ENCODE data around the gene PMEPA1.
A peak's percentile ranks its signal among the peaks of the same experiment; 100 is the strongest.

PMEPA1 gene

DNA sequence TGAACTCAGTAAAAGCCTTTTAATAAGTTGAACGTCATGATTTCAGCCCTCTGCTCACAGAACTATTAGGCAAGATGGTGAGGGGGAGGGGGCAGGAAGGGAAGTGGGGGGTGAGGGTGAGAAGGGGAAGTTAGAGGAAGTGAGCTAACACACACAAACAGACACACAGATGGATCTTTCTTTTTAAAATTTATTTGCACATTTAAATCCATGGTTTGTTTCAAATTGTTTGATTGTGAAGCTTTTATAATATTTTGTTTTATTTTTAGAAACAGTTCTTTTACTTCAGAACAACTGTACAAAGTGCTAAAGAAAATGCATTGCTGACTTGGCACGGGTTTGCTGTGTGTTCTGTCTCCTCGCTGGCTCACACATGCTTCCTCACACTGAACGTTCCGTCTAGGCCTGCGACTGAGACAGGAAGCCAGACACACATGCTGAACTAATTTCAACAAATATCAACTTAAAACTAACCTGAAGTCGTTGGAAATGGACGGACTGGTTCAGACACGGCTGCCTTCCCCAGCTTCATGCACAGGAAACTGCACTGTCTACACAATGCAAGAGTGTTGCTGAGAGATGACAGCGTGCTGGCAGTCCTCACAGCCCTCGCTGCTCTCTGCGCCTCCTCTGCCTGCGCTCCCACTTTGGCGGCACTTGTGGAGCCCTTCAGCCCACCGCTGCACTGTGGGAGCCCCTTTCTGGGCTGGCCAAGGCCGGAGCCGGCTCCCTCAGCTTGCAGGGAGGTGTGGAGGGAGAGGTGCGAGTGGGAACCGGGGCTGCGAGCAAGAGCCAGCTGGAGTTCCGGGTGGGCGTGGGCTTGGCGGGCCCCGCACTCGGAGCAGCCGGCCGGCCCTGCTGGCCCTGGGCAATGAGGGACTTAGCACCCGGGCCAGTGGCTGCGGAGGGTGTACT is 81.5 kb downstream of the PMEPA1 start:
- DNase-seq, result no peak
- TF ChIP-seq POLR2A (IDR thresholded peaks at IDR 0.05; ENCODE audit: low read length), result no peak

DNA sequence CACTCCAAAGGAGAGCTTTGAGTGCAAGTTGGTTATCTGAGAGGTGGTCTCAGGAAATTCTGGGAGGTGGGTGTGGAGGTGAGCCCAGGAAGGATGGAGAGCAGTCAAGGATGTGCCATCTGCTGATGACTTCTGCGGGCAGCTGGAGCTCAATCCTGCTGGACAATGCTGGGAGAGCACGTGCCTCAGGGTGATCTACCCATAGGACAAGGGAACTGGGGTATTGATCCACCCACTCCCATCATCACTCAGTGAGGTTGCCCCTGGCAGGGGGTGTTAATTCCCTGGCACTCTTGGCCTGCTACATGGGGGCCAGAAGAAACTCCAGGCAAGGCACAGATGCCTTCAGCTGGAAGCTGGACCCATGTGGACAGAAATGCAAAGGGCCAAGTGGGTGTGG is 82.5 kb downstream of the PMEPA1 start:
- no peak for TF ChIP-seq GATA1 (IDR thresholded peaks at IDR 0.05; ENCODE audit: low read depth, low read length)
- TF ChIP-seq POLR2A (IDR thresholded peaks at IDR 0.05; ENCODE audit: low read length), result no peak
- DNase-seq, result no peak

DNA sequence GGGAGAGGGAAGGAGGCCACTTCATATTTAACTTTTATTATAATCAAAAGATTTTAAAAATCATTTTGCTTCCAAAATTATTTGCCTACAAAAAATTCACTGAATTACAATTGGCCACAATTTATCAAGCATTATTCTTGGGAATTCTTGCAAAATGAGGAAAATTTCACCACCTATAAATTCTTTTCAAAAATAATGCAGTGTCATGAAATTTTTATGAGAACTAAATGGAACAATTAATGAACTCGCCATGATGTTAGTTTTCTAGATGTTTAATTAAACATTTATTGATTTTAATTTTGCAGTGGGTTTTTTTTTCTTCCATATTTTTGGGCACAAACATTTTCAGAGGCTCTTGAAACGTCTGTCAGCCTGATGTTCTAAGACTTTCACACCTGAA is 83.8 kb downstream of the PMEPA1 start:
- TF ChIP-seq GATA1 (IDR thresholded peaks at IDR 0.05; ENCODE audit: low read depth, low read length), result no peak
- no peak for TF ChIP-seq POLR2A (IDR thresholded peaks at IDR 0.05; ENCODE audit: low read length)
- no peak for DNase-seq

DNA sequence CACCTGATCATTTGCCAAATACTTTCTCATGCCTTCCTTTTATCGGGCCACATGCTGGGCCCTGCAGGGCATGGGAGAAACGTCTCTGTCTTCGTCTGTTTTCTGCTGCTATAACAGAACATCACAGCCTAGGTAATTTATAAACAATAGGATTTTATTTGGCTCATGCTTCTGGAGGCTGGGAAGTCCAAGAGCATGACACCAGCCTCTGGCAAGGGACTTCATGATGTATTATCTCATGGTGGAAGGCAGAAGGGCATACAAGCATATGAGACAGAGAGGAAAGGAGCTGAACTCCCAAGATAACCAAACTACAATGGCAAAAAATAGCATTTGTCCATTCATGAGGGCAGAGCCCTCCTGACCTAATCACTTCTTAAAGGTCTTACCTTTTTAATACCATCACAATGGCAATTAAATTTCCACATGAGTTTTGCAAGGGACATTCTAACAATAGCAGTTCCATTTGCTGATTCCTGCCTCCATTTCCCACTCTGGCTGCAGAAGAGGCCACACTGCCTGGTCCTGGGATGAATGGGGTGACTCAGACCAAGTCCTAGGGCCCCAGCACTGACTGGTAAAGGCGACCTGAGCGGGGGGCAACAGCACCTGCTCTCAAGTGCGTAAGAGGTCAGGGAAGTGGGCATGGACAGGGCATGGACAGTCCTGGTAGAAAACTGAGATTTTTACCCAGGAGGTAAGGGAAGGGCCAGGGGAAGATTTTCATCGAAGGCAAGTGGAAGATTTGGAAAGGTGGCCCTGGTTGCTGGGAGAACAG is 84.4 kb downstream of the PMEPA1 start:
- no peak for TF ChIP-seq GATA1 (IDR thresholded peaks at IDR 0.05; ENCODE audit: low read depth, low read length)
- no peak for TF ChIP-seq POLR2A (IDR thresholded peaks at IDR 0.05; ENCODE audit: low read length)
- no peak for DNase-seq

DNA sequence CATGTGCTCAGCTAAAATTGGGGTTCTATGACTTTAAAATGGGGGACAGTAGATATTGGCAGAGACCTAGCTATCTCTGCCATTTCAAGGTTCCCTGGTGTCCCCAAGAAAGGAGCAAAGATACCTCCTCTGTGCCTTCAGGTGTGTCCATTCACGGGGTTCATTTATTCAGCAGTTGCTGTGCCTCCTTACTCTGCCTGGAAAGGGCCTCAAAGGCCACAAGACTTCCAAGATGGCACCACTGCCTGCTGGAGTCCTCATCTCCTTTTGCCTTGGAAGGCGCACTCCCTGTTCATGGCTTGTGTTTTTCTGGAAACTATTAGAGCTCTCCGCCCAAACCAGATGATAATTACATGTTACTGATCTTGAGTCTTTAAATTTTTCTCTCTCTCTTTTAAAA is 85.7 kb downstream of the PMEPA1 start:
- TF ChIP-seq GATA1 (IDR thresholded peaks at IDR 0.05; ENCODE audit: low read depth, low read length) (no peak), POLR2A (IDR thresholded peaks at IDR 0.05; ENCODE audit: low read length) (no peak)
- DNase-seq, result no peak

DNA sequence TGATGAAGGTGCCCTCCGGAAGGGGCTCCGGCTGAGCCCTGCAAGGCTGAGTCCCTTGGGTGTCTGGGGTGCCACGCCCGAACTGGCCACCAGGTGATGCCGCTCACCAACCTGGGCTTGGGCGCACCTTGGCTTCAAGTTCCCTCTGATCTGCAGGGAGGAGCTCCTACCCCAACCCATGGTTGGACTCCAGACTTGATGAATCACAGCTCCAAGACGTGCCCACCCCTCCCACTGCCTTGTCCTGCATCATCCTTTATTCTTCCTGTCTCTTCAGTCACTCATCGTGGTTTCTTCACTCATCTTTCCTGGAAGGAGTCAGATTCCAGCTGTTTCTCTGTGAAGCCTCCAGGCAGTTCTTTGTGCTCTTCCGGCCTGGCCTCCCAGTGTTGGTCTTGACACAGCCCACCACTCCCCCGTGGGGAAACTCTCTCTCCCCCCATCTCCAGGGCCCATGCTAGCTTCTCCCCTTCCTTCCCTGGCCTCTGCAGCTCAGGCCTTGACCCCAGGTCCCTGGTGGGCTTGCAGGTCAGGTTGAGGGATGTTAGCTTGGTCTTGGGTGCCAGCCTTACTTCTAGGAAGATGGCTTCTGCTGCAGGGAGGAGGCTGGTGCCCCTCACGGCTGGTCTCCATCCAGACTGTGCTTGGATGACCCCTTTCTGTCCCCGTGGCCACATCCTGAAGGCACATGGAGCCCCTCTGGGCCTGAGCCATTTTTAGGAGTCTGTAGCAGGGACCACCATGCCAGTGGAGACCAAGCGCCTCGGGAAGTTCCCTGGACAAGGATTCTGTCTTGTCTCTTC is 87.0 kb downstream of the PMEPA1 start:
- TF ChIP-seq POLR2A (IDR thresholded peaks at IDR 0.05; ENCODE audit: low read length) (no peak), GATA1 (IDR thresholded peaks at IDR 0.05; ENCODE audit: low read depth, low read length) (no peak)
- DNase-seq, result peak in 1 of 2 experiments; percentile 25

DNA sequence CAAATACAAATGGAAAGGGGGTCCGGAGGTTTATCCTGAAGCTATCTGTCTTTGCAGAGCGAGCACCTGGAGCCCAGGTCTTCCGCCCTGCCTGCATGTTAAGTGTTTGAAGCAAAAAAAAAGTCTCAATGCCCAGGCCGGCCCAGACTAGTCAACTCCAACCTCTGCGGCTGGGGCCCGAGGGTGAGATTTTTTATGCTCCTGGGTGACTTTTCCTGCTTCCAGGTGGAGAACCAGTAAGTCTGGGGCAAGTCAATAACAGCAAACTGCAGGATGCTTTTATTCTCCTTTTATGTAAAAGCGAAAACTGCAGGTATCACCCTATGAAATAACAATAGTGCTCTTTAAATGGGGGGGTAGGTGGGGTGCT is 87.6 kb downstream of the PMEPA1 start:
- no peak for DNase-seq
- TF ChIP-seq GATA1 (IDR thresholded peaks at IDR 0.05; ENCODE audit: low read depth, low read length) (no peak), POLR2A (IDR thresholded peaks at IDR 0.05; ENCODE audit: low read length) (no peak)

DNA sequence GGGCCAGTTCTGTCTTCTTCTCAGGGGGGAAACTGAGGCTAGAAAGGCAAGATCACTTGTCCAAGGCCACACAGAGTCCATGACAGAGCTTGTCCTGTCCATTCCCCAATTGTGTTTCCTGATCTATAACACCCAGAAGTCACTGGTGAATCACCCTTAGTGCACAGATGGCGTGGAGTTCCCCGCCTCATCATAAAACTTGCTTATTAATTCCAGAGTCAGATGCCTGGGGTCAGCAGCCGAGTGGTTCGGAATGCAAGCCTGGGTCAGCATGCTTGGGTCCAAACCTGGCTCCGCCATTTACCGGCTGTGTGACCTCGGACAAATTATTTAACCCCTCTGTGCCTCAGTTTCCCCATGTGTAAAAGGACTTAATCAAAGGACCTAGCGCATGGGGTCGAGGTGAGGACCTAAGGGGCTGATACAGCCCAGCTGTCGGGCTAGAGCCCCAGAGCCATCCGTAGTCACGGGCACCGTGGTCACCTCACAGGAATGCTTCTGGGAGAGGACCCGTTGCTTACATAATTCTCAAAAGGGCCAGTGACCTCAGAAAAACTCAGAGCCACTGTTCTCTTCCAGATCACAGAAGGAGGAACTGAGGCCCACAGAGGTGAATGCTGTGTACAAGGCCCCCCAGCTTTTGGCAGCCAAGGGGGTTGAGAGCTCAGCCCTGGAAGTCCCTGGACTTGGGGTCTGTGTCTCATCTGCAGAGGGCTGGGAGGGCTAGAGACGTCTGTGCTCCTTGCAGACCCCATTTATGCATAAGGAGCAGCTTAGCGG is 88.2 kb downstream of the PMEPA1 start:
- DNase-seq, result no peak
- TF ChIP-seq GATA1 (IDR thresholded peaks at IDR 0.05; ENCODE audit: low read depth, low read length) (no peak), POLR2A (IDR thresholded peaks at IDR 0.05; ENCODE audit: low read length) (no peak)

DNA sequence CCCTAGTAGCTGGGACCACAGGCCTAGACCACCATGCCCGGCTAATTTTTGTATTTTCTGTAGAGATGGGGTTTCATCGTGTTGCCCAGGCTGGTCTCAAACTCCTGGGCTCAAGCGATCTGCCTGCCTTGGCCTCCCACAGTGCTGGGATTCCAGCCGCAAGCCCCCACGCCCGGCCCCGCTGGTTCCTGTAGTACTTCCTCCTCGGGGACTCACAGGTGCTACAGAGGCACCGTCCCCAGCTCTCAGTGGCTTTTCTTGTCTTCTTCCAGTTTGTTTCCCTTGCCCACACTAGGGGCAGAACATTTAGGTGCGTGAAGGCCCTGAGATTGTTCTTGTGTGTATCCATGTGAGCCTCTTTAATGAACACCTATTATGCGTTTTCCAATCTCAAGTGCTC is 88.8 kb downstream of the PMEPA1 start:
- no peak for DNase-seq
- TF ChIP-seq GATA1 (IDR thresholded peaks at IDR 0.05; ENCODE audit: low read depth, low read length) (no peak), POLR2A (IDR thresholded peaks at IDR 0.05; ENCODE audit: low read length) (no peak)

DNA sequence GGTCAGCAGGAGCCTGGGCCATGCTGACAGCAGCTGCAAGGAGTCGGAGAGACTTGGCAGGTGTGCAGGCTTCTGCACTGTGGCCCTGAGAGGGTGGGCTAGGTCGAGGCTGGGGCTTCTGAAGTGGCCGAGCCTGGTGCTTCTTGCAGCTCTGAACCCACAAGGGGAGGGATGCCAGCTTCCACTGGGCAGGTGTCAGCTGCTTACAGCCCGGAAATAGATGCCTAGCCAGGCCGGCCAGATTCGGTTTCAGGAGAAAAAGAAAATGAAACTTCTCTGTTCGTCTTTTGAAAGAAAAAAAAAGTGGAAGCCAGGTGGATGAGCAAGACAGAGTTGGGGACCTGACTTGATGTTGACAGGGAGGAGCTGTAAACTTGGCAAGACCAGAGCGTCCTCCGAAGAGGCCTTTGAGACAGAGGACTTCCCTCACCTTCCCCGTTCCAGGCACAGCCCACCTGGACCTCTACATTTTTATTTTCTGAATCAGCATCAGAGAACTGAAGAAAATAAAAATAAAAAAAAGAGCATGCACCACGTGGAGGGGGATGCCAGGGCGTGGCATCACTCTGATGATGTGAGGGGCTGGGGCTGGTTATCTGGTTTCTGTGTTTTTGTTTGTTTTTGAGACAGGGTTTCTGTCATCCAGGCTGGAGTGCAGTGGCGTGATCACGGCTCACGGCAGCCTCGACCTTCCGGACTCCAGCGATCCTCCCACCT is 89.4 kb downstream of the PMEPA1 start, which contains the start of gene ZBP1:
Gene ZBP1 (minus strand): TSS at position 153 of the 717 bp plus-strand sequence. CDS start 131 bp downstream, at position 22.
- no peak for DNase-seq
- no peak for TF ChIP-seq GATA1 (IDR thresholded peaks at IDR 0.05; ENCODE audit: low read depth, low read length)
- TF ChIP-seq POLR2A (IDR thresholded peaks at IDR 0.05; ENCODE audit: low read length), result no peak

DNA sequence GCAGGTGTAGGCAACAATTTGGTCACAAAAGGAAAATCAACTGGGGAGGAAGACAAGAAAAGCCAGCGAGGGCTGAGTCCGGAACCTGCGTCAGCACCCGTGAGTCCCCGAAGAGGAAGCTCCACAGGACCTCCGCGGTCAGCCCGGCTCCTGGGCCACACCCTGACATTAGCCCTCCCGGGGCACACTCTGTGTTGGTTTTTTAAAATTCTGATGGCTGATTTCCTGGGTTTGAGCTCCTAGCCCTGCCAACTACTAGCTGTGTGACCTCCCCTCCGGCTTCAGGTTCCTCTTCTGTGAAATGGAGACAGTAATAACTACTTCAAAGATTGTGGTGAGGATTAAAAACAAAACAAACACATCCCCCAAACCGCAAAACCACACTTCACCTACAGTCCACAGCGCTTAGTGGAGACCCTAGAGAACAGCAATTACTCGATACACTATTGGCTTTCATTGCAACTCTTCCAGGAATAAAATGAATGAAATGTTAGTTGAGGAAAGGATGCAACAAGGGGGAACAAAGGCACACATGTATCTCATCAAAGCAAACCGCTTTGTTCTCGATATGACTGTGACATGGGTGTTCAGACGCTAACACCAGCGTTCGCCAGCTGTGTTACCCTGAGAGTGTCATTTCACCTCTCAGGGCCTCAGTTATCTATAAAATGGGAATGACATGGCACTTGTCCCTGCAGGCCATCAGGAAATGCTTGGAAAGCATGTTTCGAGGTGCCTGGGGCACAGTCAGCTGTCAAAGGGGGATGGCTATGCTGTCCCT is 90.6 kb downstream of the PMEPA1 start:
- DNase-seq, result no peak
- no peak for TF ChIP-seq POLR2A (IDR thresholded peaks at IDR 0.05; ENCODE audit: low read length)
- no peak for TF ChIP-seq GATA1 (IDR thresholded peaks at IDR 0.05; ENCODE audit: low read depth, low read length)

DNA sequence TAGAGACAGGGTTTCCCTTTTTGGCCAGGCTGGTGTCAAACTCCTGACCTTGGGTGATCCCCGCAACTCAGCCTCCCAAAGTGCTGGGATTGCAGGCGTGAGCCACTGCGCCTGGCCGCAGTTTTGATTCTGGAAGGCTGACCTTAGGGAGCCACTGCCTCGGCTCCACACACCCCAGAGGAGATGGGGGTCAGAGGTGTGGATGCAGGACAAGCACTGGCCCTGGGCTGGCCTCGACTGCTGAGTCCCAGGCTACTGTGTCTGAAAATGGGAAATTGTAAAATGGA is 91.1 kb downstream of the PMEPA1 start:
- no peak for TF ChIP-seq POLR2A (IDR thresholded peaks at IDR 0.05; ENCODE audit: low read length)
- TF ChIP-seq GATA1 (IDR thresholded peaks at IDR 0.05; ENCODE audit: low read depth, low read length), result no peak

More for the DNA sequence above, 91.1 kb downstream of the PMEPA1 start:
- DNase-seq, result no peak

All from erythroblast (primary cell).